ENCODE data around the gene EEFSEC. TPM values are rescaled to one million over a fixed set of nuclear protein-coding genes. Genes with fewer than 3 reads are reported as not detected.

The EEFSEC gene
- total RNA-seq, 1 experiment from 2014 or later, result 15.4 TPM

DNA sequence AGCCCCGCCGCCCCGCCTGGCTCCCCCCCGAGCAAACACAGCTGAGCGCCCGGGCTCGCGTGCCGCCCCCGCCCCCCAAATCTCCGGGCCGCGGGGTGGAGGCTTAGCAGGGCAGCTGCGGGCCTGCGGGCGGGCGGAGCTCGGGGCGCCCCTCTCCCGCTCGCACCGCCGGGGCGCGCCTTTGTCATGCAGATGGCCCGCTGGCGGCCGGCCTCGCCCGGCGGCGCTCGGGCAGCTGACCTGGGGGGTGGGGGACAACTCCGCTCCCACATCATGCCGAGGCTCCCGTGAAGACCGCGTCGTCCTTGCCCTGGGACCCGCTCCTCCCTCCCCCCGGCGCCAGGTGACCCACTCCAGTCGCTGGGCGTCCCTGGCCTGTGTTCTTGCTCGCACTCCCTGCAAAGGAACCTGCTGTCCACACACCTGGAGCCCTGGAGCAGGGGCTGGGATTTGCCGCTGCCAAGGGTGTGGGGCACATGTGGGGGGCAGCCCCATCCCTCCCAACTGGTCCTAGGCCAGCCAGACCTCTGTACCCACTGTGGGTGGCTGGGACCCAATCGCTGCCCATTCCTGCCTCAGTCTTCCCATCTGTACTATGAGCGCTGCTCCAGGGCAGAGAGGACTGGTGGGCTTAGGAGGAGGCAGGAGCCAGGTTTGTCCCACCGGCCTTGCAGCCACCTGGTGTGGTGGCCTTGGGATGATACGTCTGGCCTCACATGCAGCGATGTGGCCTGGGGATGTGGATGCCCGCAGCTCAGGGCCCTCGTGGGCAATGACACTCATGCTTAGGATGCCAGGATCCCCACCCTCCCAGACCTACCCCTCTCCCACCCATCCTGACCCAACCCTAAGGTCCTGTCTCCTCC, 279.9 kb downstream of the EEFSEC start:
- Histone ChIP-seq H3K36me3 (ENCODE audit: control insufficient read depth, insufficient read depth, low read length) (no peaks in the 10 kb centered on the region), H3K27me3 (ENCODE audit: control insufficient read depth, insufficient read depth, low read length) (no peaks in the 10 kb centered on the region), H3K9me3 (ENCODE audit: control insufficient read depth, insufficient read depth, low read depth, low read length) (no peaks in the 10 kb centered on the region), H3K27ac (ENCODE audit: low read length) (no peak overlapping the region; the same call in 1 of the 2 replicates), H3K4me3 (ENCODE audit: low read depth in 2 of 2, low read length in 2 of 2) (peak overlapping the region; percentile 8 to 21; a peak in 3 of 4 replicates), H3K4me1 (ENCODE audit: control insufficient read depth, insufficient read depth, low read length) (peaks cover 13% of the 10 kb centered on the region)
- CTCF ChIA-PET, result no interaction called here
- BruUV-seq (replicated peaks), result no TSS peak
- intact Hi-C loops (cut with micrococcal nuclease; ENCODE audit: unreplicated experiment), result no loop called here
- POLR2A ChIA-PET, result interaction anchor here (0.6 kb wide), 1 partner anchor 1789 kb away, joined by 8 read pairs; no protein-coding TSS in a partner anchor
- DNase-seq (ENCODE audit: low read depth, low spot score) (no peak), ATAC-seq (peak; percentile 43)
- in situ Hi-C loops (cut with HindIII; ENCODE audit: low pct_unique_long_range_greater_than_20kb, low sequenced_read_pairs), result no loop called here
- TF ChIP-seq TCF7L2 (IDR thresholded peaks at IDR 0.05; ENCODE audit: low read depth, low read length) (no peak), SIN3A (IDR thresholded peaks at IDR 0.05; ENCODE audit: borderline replicate concordance, insufficient read depth, low read depth, low read length) (no peak), POLR2AphosphoS5 (IDR thresholded peaks at IDR 0.05; ENCODE audit: low read depth, low read length) (no peak)
- TF ChIP-seq, protein P1, sequence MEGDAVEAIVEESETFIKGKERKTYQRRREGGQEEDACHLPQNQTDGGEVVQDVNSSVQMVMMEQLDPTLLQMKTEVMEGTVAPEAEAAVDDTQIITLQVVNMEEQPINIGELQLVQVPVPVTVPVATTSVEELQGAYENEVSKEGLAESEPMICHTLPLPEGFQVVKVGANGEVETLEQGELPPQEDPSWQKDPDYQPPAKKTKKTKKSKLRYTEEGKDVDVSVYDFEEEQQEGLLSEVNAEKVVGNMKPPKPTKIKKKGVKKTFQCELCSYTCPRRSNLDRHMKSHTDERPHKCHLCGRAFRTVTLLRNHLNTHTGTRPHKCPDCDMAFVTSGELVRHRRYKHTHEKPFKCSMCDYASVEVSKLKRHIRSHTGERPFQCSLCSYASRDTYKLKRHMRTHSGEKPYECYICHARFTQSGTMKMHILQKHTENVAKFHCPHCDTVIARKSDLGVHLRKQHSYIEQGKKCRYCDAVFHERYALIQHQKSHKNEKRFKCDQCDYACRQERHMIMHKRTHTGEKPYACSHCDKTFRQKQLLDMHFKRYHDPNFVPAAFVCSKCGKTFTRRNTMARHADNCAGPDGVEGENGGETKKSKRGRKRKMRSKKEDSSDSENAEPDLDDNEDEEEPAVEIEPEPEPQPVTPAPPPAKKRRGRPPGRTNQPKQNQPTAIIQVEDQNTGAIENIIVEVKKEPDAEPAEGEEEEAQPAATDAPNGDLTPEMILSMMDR (IDR thresholded peaks at IDR 0.05), result no peak; the same call in 1 of the 2 replicates
- TF ChIP-seq, protein P2, sequence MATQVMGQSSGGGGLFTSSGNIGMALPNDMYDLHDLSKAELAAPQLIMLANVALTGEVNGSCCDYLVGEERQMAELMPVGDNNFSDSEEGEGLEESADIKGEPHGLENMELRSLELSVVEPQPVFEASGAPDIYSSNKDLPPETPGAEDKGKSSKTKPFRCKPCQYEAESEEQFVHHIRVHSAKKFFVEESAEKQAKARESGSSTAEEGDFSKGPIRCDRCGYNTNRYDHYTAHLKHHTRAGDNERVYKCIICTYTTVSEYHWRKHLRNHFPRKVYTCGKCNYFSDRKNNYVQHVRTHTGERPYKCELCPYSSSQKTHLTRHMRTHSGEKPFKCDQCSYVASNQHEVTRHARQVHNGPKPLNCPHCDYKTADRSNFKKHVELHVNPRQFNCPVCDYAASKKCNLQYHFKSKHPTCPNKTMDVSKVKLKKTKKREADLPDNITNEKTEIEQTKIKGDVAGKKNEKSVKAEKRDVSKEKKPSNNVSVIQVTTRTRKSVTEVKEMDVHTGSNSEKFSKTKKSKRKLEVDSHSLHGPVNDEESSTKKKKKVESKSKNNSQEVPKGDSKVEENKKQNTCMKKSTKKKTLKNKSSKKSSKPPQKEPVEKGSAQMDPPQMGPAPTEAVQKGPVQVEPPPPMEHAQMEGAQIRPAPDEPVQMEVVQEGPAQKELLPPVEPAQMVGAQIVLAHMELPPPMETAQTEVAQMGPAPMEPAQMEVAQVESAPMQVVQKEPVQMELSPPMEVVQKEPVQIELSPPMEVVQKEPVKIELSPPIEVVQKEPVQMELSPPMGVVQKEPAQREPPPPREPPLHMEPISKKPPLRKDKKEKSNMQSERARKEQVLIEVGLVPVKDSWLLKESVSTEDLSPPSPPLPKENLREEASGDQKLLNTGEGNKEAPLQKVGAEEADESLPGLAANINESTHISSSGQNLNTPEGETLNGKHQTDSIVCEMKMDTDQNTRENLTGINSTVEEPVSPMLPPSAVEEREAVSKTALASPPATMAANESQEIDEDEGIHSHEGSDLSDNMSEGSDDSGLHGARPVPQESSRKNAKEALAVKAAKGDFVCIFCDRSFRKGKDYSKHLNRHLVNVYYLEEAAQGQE (IDR thresholded peaks at IDR 0.05; ENCODE audit: insufficient read depth in 1 of 2, low read depth in 2 of 2, low read length in 1 of 2), result no peak

DNA sequence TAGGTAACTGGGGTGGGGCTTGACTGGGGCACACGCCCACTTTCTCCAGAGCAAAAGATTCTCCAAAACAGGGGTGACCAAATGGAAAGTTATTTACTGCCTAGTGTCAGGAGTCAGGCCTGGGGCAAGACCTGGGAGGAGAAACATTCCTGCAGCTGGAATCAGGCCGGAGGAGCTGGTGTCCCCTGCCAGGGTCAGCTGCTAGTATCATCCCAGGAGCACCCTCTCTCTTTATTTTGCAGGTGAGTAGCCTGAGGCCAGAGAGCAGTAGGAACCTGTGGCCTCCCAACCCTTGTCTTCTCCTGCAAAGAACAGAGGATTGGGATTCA, 280.5 kb downstream of the EEFSEC start:
- POLR2A ChIA-PET, result no interaction called here
- H3K27me3 ChIP-seq (ENCODE audit: control insufficient read depth, insufficient read depth, low read length), result no peaks in the 10 kb centered on the region
- CTCF ChIA-PET, result no interaction called here

More for the DNA sequence above, 280.5 kb downstream of the EEFSEC start:
- DNase-seq (ENCODE audit: low read depth, low spot score) (no peak), ATAC-seq (peak; percentile 19; the same call in 1 of the 2 replicates)
- intact Hi-C loops (cut with micrococcal nuclease; ENCODE audit: unreplicated experiment) (no loop called here), in situ Hi-C loops (cut with HindIII; ENCODE audit: low pct_unique_long_range_greater_than_20kb, low sequenced_read_pairs) (no loop called here)
- Histone ChIP-seq H3K36me3 (ENCODE audit: control insufficient read depth, insufficient read depth, low read length) (no peaks in the 10 kb centered on the region), H3K9me3 (ENCODE audit: control insufficient read depth, insufficient read depth, low read depth, low read length) (no peaks in the 10 kb centered on the region), H3K4me3 (ENCODE audit: low read depth in 2 of 2, low read length in 2 of 2) (no peak overlapping the region), H3K4me1 (ENCODE audit: control insufficient read depth, insufficient read depth, low read length) (peaks cover 13% of the 10 kb centered on the region), H3K27ac (ENCODE audit: low read length) (no peak overlapping the region)
- no TSS peak for BruUV-seq (replicated peaks)
- TF ChIP-seq, protein P2 (IDR thresholded peaks at IDR 0.05; ENCODE audit: insufficient read depth in 1 of 2, low read depth in 2 of 2, low read length in 1 of 2), result no peak
- TF ChIP-seq, protein P1 (IDR thresholded peaks at IDR 0.05), result no peak
- TF ChIP-seq TCF7L2 (IDR thresholded peaks at IDR 0.05; ENCODE audit: low read depth, low read length) (no peak), SIN3A (IDR thresholded peaks at IDR 0.05; ENCODE audit: borderline replicate concordance, insufficient read depth, low read depth, low read length) (no peak), POLR2AphosphoS5 (IDR thresholded peaks at IDR 0.05; ENCODE audit: low read depth, low read length) (no peak)

Data from Panc1 (cell line).